ENCODE results near the gene SEMA5B.

SEMA5B gene

DNA sequence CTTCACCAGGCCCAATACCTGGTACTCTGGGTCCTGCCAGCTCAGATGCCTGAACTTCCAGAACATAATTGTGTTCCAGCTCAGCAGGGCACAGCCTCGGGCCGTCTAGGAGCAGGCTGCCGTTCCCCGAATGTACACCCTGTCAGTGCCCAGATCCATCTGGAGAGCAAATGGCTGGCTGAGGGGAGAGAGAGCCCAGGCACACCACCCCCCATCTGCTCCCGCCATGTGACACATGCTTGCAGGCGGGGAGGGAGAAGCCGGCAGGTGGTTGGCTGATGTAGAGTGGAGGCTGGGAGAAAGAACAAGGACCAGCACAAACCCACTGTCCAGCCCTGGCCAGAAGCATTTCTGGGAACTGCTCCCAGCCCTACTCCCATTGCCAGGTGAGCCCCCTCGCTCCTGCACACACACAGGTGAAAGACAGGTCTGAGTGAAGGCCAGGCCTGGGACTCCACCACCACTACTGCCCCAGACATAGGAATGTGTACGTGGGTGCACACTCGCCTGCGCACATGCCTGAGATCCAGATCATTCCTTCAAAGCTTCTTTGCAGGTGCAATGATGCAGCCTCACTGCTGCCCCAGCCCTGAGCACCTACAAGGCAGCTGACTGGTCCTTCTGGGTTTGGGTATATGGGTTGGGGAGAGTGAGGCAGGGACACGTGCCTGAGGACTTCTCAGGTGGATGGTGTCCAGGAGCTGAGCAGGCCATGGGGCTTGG is 53.5 kb downstream of the SEMA5B start:
- no peak for DNase-seq (ENCODE audit: low spot score)

DNA sequence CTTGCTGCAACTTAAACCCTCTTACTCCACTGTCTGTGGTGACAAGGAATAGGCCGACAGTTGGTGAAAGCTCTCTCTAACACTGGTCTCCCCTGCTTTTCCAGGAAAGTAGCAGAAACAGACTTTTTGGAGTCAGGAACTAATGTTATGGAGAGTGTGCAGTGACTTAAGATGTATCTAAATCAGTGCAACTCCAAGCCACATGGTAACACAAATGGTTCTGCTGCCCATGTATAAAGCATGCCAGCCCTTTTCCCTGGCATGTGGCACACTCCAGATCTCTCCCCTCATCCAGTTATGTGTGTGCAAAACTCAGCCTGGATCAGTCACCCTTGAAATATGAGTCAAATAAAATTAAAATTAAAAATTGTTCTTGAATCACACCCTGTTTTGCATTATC is 55.4 kb downstream of the SEMA5B start:
- no peak for DNase-seq (ENCODE audit: low spot score)

DNA sequence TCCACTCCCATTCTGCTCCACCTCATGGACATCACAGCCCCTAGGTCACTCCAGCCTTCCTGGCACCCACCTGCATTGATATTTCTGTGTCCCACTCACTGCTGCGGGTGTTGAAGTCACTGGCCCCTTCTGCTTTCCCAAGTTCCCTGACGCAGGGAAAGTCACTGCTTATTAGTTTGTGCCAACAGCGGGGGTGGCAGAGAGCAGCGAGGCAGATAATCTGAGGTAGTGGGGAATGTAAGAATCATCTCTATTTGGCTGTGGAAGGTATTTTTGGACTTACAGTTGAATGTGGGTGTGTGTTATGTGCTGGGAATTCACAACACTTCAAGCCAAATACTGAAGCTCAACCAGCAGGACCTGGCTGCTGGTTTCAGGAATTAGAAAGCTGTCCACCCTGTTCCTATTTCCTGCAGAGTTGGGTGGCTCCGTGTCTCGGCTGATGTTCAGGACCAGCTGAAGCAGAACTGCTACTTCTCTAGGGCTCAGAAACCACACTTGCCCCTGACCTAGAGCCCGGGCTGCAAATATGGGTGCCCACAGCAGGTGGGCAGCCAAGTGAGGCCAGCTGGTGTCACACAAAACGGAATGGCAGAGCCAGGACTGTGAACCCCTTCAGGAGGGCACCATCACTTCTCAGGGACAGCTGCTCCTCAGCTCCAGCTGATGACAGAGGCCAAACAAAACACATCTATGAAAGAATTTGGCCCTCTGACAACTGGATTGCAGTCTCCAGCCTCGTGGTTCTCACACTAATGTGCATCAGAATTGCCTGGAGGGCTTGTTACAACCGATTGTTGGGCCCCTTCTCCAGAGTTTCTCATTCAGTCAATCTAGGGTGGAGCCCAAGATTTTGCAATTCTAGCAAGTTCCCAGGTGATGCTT is 57.7 kb downstream of the SEMA5B start:
- DNase-seq (ENCODE audit: low spot score), result no peak

DNA sequence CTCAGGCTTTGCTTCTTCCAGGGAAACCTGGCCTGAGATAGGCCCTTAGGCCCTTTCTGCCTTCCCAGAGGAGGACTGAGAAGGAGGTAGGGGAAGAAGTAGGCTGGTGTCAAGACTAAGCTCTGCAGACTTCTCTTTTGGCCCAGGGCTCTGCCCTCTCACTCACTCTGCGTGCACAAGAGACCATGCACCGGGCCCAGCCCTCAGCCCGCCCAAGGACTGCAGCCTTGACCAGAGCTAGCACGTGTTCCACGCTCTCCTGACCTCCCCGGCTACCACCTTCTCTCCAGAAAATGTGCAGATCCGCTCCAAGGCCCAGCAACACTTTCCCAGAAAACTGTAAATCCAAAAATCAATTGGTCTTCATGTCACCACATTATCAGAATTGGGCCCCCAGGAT is 59.8 kb downstream of the SEMA5B start:
- DNase-seq (ENCODE audit: low spot score), result no peak

DNA sequence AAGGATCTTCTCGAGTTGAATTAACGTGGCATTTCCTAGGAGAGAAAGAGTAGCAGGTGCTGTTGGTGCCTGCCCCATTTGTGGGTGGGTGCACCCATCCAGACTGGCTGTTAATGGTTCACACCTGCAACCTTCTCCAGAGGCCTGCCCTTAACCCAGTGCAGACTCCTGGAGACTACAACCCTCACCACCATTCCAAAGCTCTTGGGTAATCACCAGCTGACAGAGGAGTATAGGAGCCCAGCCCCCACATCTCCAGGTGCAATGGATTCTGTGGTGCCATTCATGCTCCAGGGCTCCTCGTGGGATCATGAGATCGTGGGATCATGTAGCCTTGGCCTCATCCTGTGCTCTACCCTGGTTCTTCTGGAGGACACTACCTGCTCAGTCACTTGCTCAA is 60.2 kb downstream of the SEMA5B start:
- DNase-seq (ENCODE audit: low spot score), result no peak

DNA sequence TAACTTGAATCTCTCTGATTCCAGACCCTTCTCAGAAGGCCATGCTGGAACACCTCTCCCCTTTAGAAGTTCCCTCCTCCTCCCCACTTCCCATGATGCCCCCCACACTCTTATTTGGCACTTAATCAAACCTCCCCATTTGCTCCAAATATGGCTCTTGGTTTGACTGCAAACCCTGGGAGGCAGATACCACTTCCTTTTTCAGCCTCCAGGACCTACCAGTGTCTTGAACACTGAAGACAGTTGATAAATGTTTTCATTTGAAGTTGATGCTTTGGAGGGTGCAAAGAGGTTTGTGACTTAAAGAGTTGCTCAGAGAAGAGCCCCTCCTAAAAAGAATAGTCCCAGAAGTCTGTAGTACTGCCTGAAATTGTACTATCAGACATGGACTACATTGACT is 61.5 kb downstream of the SEMA5B start:
- DNase-seq (ENCODE audit: low spot score), result no peak

DNA sequence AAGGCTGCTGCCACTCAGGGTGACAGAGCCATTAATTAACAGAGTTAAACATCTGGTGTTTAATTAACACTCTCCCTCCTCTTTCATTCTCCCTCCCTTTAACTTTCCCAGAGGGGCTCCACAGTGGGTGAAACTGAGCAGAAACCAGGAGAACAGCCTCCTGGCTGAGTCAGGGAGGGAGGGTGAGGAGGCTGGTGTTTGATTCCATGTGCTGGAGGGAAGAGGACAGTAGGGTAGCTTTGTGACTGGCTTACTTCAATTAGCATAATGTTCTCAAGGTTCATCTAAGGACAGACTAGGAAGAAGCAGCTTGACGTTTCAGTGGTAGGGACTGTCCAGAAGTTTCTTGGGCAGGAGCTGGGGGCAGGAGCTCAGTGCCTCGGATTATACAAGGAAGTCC is 62.8 kb downstream of the SEMA5B start:
- DNase-seq (ENCODE audit: low spot score), result no peak

DNA sequence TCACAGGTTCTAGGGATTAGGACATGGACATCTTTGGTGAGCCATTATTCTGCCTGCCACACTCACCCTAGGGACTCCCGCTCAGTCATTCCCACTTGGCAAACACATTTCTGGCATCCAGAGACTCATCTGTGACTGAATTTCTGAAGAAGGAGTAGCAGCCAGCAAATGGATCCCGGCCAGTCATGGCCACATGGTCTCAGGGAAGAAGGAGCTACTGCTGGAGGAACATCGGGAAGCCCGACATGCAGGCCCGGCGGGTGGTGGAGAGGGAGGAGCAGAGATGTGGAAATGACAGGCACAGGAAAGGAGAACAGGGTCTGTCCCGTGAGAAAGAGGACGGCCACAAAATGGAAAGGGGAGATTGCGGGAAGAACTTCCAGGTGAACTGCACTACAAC is 65.4 kb downstream of the SEMA5B start:
- DNase-seq (ENCODE audit: low spot score), result no peak

DNA sequence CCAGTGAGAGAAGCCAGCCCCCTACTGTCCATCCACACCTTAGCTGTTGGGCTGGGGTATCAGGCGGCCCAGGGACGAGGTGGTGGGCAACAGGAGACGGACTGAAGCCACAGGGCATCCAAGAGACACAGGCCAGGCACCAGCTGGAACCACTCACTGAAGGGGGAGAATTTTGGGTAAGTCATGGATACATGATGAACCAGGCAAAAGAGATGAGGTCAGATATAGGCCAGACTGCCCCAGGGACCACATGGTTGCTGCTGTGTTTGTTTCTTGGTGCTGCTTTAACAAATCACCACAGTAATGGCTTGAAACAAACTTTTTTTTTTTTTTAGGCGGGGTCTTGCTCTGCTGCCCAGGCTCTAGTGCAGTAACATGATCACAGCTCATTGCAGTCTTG is 66.4 kb downstream of the SEMA5B start:
- peak; percentile 33 for DNase-seq (ENCODE audit: low spot score)

DNA sequence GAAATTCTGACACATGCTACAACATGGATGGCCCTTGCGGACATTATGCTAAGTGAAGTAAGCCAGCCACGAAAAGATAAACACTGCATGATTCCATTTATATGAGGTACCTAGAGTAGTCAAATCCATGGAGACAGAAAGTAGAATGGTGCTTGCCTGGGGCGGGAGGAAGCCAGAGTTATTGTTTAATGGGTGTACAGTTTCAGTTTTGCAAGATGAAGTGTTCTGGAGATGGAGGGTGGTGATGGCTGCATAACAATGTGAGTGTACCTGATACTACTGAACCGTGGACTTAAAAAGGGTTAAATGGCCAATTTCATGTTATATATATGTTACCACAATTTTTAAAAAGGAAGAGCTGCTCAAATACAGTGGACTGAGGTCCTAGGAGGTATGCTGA is 66.9 kb downstream of the SEMA5B start:
- no peak for DNase-seq (ENCODE audit: low spot score)

DNA sequence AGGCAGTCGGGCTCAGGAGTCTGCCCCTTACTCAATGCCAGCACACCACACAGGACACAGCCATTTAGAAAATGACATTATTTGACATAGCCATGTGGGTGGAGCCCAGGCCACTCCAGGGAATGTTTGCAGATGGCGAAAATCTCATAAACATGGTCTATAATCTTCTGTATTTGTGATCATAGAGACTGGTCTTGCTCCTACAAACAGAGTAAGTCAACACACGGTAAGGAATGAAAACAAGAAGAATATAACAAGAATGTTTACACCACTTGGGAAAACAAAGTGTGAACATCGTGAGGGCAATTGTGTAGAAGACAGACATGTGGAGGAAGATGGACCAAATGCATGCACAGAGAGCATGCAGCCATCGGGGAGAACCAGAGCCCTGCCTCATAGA is 68.2 kb downstream of the SEMA5B start:
- no peak for DNase-seq (ENCODE audit: low spot score)

DNA sequence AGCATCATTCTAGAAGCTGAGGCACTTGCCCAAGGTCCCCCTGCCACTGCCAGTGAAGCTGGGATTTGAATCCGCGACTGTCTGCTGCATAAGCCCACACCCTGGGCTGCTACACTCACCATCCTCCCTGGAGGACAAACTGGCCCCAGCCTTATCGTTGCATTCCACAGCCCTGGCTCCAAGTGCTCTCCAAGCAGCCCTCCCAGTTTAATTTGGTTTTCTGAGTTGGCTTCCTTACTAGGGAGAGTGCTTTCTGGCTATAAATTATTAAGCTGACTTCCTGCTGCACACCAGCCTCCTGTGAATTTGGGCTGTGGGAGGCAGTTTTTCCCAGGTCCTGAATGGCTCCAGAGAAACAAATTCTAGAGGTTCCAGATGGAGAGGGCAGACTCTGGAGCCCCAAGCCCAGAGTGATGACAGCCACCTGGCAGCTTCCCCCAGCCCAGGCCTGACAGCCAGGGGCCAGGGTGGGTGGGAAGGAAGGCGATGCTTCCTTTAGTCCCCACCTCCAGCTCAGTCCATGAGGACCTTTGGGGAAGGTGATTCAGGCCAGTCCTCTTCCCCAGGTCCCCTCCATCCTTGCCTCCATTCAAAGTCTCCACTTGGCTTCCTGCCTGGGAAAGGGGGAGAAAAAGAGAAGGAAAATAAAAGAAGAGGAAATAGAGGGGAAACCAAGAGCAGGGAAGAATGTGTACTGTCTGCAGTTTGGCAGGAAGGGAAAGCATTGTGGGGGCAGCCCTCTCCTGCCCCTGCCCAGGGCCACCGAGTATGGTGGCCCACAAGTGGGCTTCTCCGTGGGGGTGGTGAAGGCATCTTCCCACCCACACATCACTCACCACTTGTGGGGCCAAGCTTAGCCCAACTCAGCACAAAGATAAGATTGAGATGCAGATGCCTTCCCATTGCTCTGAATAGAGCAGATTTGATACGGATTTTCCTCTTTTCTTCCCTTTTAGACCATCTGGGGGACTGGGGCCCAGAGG is 69.6 kb downstream of the SEMA5B start:
- DNase-seq (ENCODE audit: low spot score), result no peak

DNA sequence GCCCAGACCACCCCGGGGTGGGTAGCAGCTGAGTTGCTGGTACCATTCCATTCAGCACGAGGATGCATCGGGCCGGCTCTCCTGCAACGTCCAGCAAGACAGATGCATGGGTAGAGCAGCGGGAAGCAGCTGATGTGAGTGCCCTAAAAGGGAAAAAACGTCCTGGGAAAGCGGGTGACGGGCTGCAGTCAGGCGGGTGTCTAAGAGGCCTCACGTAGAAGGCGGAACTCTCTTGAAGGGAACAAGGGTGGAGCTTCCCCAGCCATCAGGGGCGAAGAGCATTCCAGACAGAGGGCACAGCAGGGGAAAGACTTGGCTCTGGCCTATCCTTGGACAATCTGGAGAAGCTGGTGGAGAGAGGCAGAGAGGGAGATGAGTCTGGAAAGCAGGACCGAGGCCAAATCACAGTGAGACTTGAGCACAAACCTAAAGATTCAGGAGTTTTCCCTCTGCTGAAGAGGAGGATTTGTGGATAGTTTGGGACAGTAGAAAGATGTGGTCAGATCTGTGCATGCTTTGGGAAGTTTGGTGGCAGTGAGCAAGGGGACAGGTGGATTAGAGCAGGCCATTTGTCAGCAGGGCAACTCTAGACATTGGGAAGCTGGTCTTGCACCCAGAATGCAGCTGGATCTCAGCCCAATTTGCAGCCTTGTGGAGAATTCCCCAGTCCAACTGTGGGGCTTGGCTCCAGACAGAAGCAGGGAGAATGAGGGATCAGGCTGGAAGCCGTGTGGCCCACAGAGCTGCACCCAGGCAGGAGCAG is 70.7 kb downstream of the SEMA5B start:
- no peak for DNase-seq (ENCODE audit: low spot score)

DNA sequence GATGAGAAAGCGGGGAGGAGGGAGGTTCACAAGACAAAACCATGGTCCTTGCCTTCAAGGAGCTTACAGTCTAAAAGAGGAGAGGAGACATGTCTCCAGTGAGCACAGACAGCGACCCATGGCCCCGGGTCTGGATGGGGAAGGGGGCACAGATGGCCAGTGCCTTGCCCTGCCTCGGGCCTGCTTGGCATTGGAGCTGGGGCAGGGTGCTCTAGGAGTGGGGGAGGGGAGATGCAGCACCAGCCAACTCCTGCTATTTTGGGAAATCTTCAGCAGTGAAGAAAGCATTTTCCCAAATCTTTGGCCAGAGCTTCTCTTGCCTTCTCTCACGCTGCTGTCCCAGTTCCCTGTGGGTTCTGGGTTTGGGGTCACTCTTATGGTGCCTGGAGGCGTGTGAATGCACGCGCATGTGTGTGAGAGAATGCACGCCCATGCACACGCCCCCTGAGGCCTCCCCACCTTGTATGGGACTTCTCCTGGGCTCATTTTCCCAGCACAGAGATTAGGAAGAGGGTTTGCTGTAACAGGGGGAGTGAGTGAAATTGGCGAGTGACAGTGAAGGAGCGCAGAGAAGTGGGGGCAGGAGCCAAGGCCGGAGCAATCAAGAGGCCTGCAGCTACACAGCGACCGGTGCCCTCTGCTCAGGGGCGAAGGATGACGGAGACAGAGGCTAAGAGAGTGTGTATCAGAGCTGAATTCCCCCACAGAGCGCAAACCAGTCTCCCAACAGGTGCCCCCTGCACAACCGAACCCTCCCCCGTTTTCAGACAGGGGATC is 71.5 kb downstream of the SEMA5B start:
- no peak for DNase-seq (ENCODE audit: low spot score)

DNA sequence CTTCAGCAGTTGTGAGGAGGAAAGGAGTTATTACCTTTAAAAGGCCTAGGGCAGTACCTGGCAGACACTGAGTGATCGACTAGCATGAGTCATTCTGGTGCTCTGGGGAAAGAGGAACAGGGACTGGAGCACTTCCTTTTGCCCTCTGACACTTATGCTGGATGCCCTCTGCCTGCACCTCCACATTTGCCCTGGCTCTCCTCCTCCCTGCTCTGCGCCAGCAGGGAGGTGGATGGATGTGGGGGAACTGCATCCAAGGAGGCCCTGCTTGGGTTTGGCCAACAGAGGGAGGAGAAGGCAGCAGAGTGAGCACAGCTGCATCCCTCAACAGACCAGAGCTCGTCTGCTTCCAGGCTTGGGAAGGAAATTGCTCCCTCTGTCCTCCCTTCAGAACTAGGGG is 75.0 kb downstream of the SEMA5B start:
- DNase-seq (ENCODE audit: low spot score), result no peak

DNA sequence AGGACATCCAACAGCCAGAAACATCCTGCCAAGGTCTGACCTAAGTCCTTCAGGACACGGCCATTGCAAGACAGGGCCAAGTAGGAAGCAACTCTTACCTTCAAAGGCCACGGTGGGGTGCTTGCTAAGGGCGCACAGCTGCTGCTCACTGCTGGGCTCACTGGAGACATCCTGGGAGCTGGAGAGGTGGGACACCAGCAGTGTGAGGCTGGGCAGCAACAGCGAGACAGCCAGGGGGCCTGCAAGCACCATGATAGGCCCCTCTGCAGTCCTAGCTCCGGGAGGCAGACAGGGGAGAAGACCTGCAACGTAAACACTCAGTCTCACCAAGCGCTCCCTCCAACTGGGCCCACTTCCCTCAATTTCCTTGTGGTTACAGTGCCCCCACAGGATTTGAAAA is 79.2 kb downstream of the SEMA5B start:
- no peak for DNase-seq (ENCODE audit: low spot score)

DNA sequence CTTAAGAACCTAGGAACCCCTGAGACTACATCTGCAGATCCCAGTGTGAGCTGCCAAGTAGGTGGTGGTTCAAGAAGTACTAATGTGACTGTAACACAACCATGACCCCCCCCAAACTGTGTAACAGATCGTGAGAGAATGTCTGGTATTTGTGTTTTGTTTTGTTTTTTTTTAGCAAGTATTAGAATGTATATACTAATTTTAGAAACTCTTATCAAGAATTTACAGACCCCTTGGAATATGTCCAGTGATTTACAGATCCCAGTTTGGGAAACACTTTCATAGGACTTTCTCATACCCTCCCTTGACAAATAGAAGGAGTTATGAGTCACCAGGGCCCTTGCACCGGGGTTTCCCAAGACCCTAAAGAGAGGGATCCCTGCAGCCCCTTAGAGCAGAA is 79.8 kb downstream of the SEMA5B start:
- DNase-seq (ENCODE audit: low spot score), result no peak

DNA sequence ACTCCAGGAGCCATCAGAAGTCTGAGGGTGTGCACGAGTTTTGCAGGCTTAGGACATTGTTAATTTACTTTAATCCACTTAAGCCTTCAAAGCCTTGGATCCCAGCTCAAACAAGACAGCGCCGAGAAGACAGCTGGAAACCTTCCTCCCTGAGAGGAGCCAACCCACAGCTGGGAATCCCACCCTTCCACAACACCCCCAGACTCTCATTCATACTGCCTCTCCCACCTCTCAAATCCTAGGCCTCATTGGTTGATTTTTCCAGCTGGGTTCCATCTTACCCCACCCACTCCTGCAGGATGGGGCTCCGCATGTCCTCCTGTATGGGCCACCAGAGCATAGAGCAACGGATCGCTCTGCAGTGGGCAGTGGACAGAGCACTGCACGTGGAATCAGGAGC is 80.4 kb downstream of the SEMA5B start:
- no peak for DNase-seq (ENCODE audit: low spot score)

DNA sequence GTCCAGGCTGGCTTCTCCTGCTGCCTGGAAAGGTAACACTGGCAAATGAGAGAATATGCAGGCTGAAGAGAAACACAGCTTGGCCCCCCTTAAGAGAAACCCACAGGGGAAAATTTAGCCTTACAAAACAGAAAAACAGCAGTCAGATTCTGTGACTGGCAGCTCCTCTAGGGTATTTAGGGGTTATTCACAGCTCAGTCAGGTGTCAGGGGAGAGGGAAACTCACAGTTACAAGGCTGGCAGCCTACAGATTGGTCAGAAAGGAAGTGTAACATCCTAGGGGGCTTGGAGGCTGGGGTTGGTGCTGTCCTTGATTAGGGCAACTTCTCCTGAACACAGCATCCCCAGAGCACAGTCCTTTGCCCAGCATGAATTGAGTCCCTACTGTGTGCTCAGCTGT is 81.4 kb downstream of the SEMA5B start:
- no peak for DNase-seq (ENCODE audit: low spot score)

DNA sequence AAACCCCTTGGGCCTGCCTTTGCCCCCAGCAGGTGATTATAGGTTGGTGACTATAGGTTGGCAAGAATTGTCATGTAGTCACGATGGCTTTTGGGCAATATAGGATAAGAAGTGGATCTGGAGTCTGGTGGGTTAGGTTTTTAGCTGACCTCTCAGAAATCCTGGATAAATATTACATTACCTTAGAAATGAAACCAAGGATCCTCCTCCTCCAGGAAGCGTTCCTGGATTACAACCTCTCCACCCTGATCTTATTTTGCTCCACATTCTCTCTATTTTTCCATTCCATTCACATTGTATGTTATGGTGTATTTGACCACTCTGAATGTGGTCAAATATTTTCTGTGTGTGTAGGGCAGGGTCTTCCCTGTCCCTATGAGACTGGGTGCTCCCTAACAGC is 82.3 kb downstream of the SEMA5B start:
- no peak for DNase-seq (ENCODE audit: low spot score)

DNA sequence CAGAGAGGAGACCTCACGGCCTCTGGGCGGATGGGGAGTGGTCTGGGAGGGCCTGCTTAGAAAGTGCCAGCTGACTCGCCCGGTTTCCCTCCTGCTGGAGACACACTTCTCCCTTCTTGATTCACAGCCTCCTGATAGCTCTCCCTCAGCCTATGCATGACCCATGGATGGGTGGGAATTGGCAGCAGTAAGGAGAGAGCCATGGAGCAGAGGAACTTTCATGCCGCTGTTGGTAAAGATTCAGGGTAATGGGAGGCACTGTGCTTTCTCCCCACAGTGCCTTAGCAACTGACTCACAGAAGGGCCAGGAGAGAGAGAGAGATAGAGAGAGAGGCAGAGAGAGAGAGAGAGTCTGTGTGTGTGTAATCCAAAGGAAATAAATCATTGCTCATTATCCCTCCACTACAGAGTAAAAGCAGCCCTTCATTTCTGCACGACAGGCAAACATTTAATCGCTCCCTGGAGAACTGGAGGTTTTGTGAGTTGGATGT is 82.8 kb downstream of the SEMA5B start:
- DNase-seq (ENCODE audit: low spot score), result no peak
